Activated naive CD4-positive, alpha-beta T cell treated with anti-CD3 and anti-CD28 coated beads, Interleukin-2, amount 50 U/mL, for 72 hours (primary cell): ENCODE results near the gene TMEM150A. TPM values are rescaled to one million over a fixed set of nuclear protein-coding genes. Genes with fewer than 3 reads are reported as not detected.

ENCODE experiments used
- ATAC-seq, 2 donors: fragments of 150-1000 bp; cut with Tn5 transposase; 2 replicates each; pipeline ENCODE4 v1.10.0; 2021; ENCODE audit warnings: mild to moderate bottlenecking in 2 of 2, moderate library complexity in 2 of 2
- DNase-seq, 2 donors: peaks; one replicate each; pipeline ENCODE4 v3.0.0; 2021 to 2022; ENCODE audit warnings: low spot score in 2 of 2
- H3K27ac Mint-ChIP-seq, 2 donors: one replicate each; pipeline ENCODE4 v1.8.0; 2022; ENCODE audit warnings: mild to moderate bottlenecking in 2 of 2, mixed read lengths in 2 of 2
- H3K36me3 Mint-ChIP-seq, 2 donors: one replicate each; pipeline ENCODE4 v1.8.0; 2022; ENCODE audit warnings: mixed read lengths in 2 of 2
- H3K9me3 Mint-ChIP-seq, 2 donors: one replicate each; pipeline ENCODE4 v1.8.0; 2022; ENCODE audit warnings: mixed read lengths in 2 of 2
- total RNA-seq, 2 donors: library from RNA; stranded (reverse); gene quantifications; one replicate each; pipeline ENCODE4 v1.2.3, GENCODE V29; 2022

The TMEM150A gene
- 1 to 10 TPM in 1 of 2 donors, under 1 TPM in 1; 0.91 to 3.1 TPM for total RNA-seq

- Mint-ChIP-seq H3K36me3 (no peaks in the 10 kb centered on the region), H3K9me3 (no peaks in the 10 kb centered on the region), H3K27ac (peak within 1 kb of the TSS; percentile 70 to 73)
- DNase-seq = peak; percentile 74 to 83
- peak; percentile 86 to 97 for ATAC-seq
Observed at GRCh38 chr2:85602476-85603234, at the start of gene TMEM150A. TSS of gene TMEM150A (minus strand) at chr2:85602698. CDS start at chr2:85601948, 750 bp downstream.

- no peak for DNase-seq
- Mint-ChIP-seq H3K27ac (peak overlapping the region in 1 of 2 donors; percentile 65), H3K36me3 (peaks cover 12 to 15% of the 10 kb centered on the region in 2 donors), H3K9me3 (no peaks in the 10 kb centered on the region)
- no peak for ATAC-seq
Observed at GRCh38 chr2:85652056-85652455, 49.6 kb upstream of the TMEM150A start.

GRCh38 chr2:85651097-85651496 lies 48.6 kb upstream of the TMEM150A start:
- Mint-ChIP-seq H3K27ac (peak overlapping the region in 1 of 2 donors; percentile 68), H3K36me3 (peaks cover 12 to 15% of the 10 kb centered on the region in 2 donors), H3K9me3 (no peaks in the 10 kb centered on the region)
- DNase-seq (no peak), ATAC-seq (no peak)

GRCh38 chr2:85650456-85650855 lies 48.0 kb upstream of the TMEM150A start:
- H3K9me3 Mint-ChIP-seq = no peaks in the 10 kb centered on the region

GRCh38 chr2:85649201-85650190 lies 47.0 kb upstream of the TMEM150A start:
- DNase-seq (no peak), ATAC-seq (no peak)
- Mint-ChIP-seq H3K36me3 (peaks cover 12 to 15% of the 10 kb centered on the region in 2 donors), H3K27ac (peak overlapping the region in 1 of 2 donors; percentile 24), H3K9me3 (no peaks in the 10 kb centered on the region)

More at GRCh38 chr2:85650456-85650855, 48.0 kb upstream of the TMEM150A start:
- Mint-ChIP-seq H3K36me3 (peaks cover 12 to 15% of the 10 kb centered on the region in 2 donors), H3K27ac (no peak overlapping the region)
- ATAC-seq (no peak), DNase-seq (no peak)

GRCh38 chr2:85648619-85649018 lies 46.1 kb upstream of the TMEM150A start:
- peak in 1 of 2 donors; percentile 22 for DNase-seq
- Mint-ChIP-seq H3K36me3 (peaks cover 12 to 15% of the 10 kb centered on the region in 2 donors), H3K27ac (peak overlapping the region; percentile 29 to 62), H3K9me3 (no peaks in the 10 kb centered on the region)
- peak in 1 of 2 donors; percentile 54 for ATAC-seq

- no peak for DNase-seq
- H3K36me3 Mint-ChIP-seq = peaks cover 12 to 15% of the 10 kb centered on the region in 2 donors
- no peaks in the 10 kb centered on the region for H3K9me3 Mint-ChIP-seq
- ATAC-seq = no peak
- peak overlapping the region; percentile 29 to 56 for H3K27ac Mint-ChIP-seq
Observed at GRCh38 chr2:85647823-85648526, 45.5 kb upstream of the TMEM150A start.

- ATAC-seq (no peak), DNase-seq (no peak)
- no peak overlapping the region for H3K27ac Mint-ChIP-seq
- peaks cover 22 to 33% of the 10 kb centered on the region in 2 donors for H3K36me3 Mint-ChIP-seq
- H3K9me3 Mint-ChIP-seq = no peaks in the 10 kb centered on the region
Observed at GRCh38 chr2:85646166-85646565, 43.7 kb upstream of the TMEM150A start.

- no peak for ATAC-seq
- H3K36me3 Mint-ChIP-seq = peaks cover 22 to 38% of the 10 kb centered on the region in 2 donors
- H3K27ac Mint-ChIP-seq = no peak overlapping the region
Observed at GRCh38 chr2:85644909-85645308, 42.4 kb upstream of the TMEM150A start.

GRCh38 chr2:85642725-85643124 lies 40.2 kb upstream of the TMEM150A start:
- DNase-seq (no peak), ATAC-seq (peak; percentile 64 to 65)
- Mint-ChIP-seq H3K27ac (peak overlapping the region; percentile 63 to 93), H3K9me3 (no peaks in the 10 kb centered on the region), H3K36me3 (peaks cover 11 to 24% of the 10 kb centered on the region in 2 donors)

More at GRCh38 chr2:85644909-85645308, 42.4 kb upstream of the TMEM150A start:
- DNase-seq = no peak
- H3K9me3 Mint-ChIP-seq = no peaks in the 10 kb centered on the region

- ATAC-seq (no peak), DNase-seq (no peak)
- peaks cover 9 to 10% of the 10 kb centered on the region in 2 donors for H3K36me3 Mint-ChIP-seq
- H3K27ac Mint-ChIP-seq = peak overlapping the region; percentile 51 to 54
- H3K9me3 Mint-ChIP-seq = no peaks in the 10 kb centered on the region
Observed at GRCh38 chr2:85635636-85636035, 33.1 kb upstream of the TMEM150A start.

- H3K36me3 Mint-ChIP-seq = peaks cover 9 to 10% of the 10 kb centered on the region in 2 donors
- H3K9me3 Mint-ChIP-seq = no peaks in the 10 kb centered on the region
- H3K27ac Mint-ChIP-seq = peak overlapping the region in 1 of 2 donors; percentile 54
- DNase-seq (no peak), ATAC-seq (no peak)
Observed at GRCh38 chr2:85635011-85635410, 32.5 kb upstream of the TMEM150A start.

- no peak for ATAC-seq
- peak overlapping the region in 1 of 2 donors; percentile 2 for H3K27ac Mint-ChIP-seq
Observed at GRCh38 chr2:85631316-85631715, 28.8 kb upstream of the TMEM150A start.

GRCh38 chr2:85628658-85629057 lies 26.2 kb upstream of the TMEM150A start:
- Mint-ChIP-seq H3K27ac (peak overlapping the region; percentile 61 to 76), H3K9me3 (no peaks in the 10 kb centered on the region), H3K36me3 (peaks cover 7 to 33% of the 10 kb centered on the region in 2 donors)
- ATAC-seq = peak; percentile 47 to 75
- no peak for DNase-seq

More at GRCh38 chr2:85631316-85631715, 28.8 kb upstream of the TMEM150A start:
- peaks cover 10 to 16% of the 10 kb centered on the region in 2 donors for H3K36me3 Mint-ChIP-seq
- no peaks in the 10 kb centered on the region for H3K9me3 Mint-ChIP-seq
- no peak for DNase-seq

GRCh38 chr2:85623991-85624390 lies 21.5 kb upstream of the TMEM150A start:
- Mint-ChIP-seq H3K36me3 (peaks cover 4 to 26% of the 10 kb centered on the region in 2 donors), H3K9me3 (no peaks in the 10 kb centered on the region), H3K27ac (peak overlapping the region; percentile 36 to 51)
- DNase-seq (no peak), ATAC-seq (no peak)

- ATAC-seq (no peak), DNase-seq (no peak)
- no peaks in the 10 kb centered on the region for H3K9me3 Mint-ChIP-seq
- H3K27ac Mint-ChIP-seq = no peak overlapping the region
- H3K36me3 Mint-ChIP-seq = peaks cover 10 to 26% of the 10 kb centered on the region in 2 donors
Observed at GRCh38 chr2:85621338-85621737, 18.8 kb upstream of the TMEM150A start.
